CD14-positive monocyte (primary cell): ENCODE results near the gene DHFR2. TPM values are rescaled to one million over a fixed set of nuclear protein-coding genes. Genes with fewer than 3 reads are reported as not detected.

Experiments
- DNase-seq, 3 donors: peaks; one replicate each; pipeline ENCODE4 v3.0.0-alpha.2; 2011 to 2022
- H2AFZ ChIP-seq: 2 replicates; pipeline ENCODE4 v1.6.0; 2012; ENCODE audit warnings: mild to moderate bottlenecking, low read depth, low read length, inconsistent platforms; ENCODE audit not compliant: insufficient read depth, poor library complexity, severe bottlenecking
- H3K27ac ChIP-seq, 2 donors: 1 replicate in 1 of 2; 2 replicates in 1 of 2; pipeline ENCODE4 v1.5.1; 2012 to 2013; ENCODE audit warnings: low read length in 2 of 2, control low read depth in 1 of 2, inconsistent platforms in 1 of 2, low read depth in 1 of 2, mild to moderate bottlenecking in 1 of 2
- H3K27me3 ChIP-seq, 2 donors: one replicate each; pipeline versions ENCODE4 v1.6.0 to v1.6.1; 2011 to 2013; ENCODE audit warnings: low read length in 2 of 2; ENCODE audit not compliant: control insufficient read depth in 2 of 2, insufficient read depth in 2 of 2
- H3K36me3 ChIP-seq, 2 donors: replicated peaks in 1 of 2; 1 replicate in 1 of 2; 2 replicates in 1 of 2; pipeline versions ENCODE4 v1.5.1 to v1.6.1; 2012 to 2013; ENCODE audit warnings: low read length in 2 of 2, control low read depth in 1 of 2, inconsistent platforms in 1 of 2, mild to moderate bottlenecking in 1 of 2; ENCODE audit not compliant: insufficient read depth in 2 of 2, control insufficient read depth in 1 of 2
- H3K4me1 ChIP-seq, 2 donors: 1 replicate in 1 of 2; 2 replicates in 1 of 2; pipeline versions ENCODE4 v1.5.1 to v1.6.1; 2012 to 2013; ENCODE audit warnings: low read length in 2 of 2, control low read depth in 1 of 2, inconsistent platforms in 1 of 2, mild to moderate bottlenecking in 1 of 2, moderate library complexity in 1 of 2; ENCODE audit not compliant: insufficient read depth in 2 of 2, control insufficient read depth in 1 of 2
- H3K4me2 ChIP-seq: replicated peaks from 2 replicates; pipeline ENCODE3; 2012; ENCODE audit warnings: low read length, moderate library complexity, mild to moderate bottlenecking; ENCODE audit not compliant: poor library complexity, severe bottlenecking; ENCODE audit errors: extremely low read depth
- H3K4me3 ChIP-seq, 3 experiments: fragments of 200-600 bp in 1 of 3; sonication (generic) in 1 of 3; replicated peaks in 1 of 3; 1 replicate in 2 of 3; 2 replicates in 1 of 3; pipeline ENCODE4 v1.5.1; 2011 to 2013; ENCODE audit warnings: low read length in 3 of 3, mild to moderate bottlenecking in 3 of 3, control low read depth in 2 of 3, low read depth in 2 of 3, inconsistent platforms in 1 of 3, moderate library complexity in 1 of 3
- H3K79me2 ChIP-seq: 2 replicates; pipeline ENCODE4 v1.6.0; 2012; ENCODE audit warnings: mild to moderate bottlenecking, control low read depth, inconsistent platforms, low read length, moderate library complexity; ENCODE audit not compliant: insufficient read depth
- H3K9ac ChIP-seq: 2 replicates; pipeline ENCODE4 v1.6.0; 2017; ENCODE audit warnings: low read length, mild to moderate bottlenecking; ENCODE audit not compliant: insufficient read depth, poor library complexity, severe bottlenecking
- H3K9me3 ChIP-seq, 2 donors: replicated peaks in 1 of 2; 1 replicate in 1 of 2; 2 replicates in 1 of 2; pipeline versions ENCODE4 v1.5.1 to v1.6.1; 2012 to 2013; ENCODE audit warnings: low read length in 2 of 2, control low read depth in 1 of 2; ENCODE audit not compliant: control insufficient read depth in 1 of 2, insufficient read depth in 1 of 2
- H4K20me1 ChIP-seq: 2 replicates; pipeline ENCODE4 v1.6.0; 2012; ENCODE audit warnings: mild to moderate bottlenecking, low read length, control low read depth, moderate library complexity; ENCODE audit not compliant: insufficient read depth
- H3K27ac Mint-ChIP-seq, 7 donors: one replicate each; pipeline ENCODE4 v1.8.0; 2020; ENCODE audit warnings: mild to moderate bottlenecking in 7 of 7, mixed read lengths in 7 of 7, moderate library complexity in 6 of 7, inconsistent platforms in 2 of 7
- H3K27me3 Mint-ChIP-seq, 3 donors: one replicate each; pipeline ENCODE4 v1.8.0; 2021 to 2022; ENCODE audit warnings: low read depth in 3 of 3, mild to moderate bottlenecking in 3 of 3, mixed read lengths in 3 of 3, moderate library complexity in 3 of 3, inconsistent platforms in 1 of 3
- H3K36me3 Mint-ChIP-seq, 2 donors: one replicate each; pipeline ENCODE4 v1.8.0; 2020; ENCODE audit warnings: mixed read lengths in 2 of 2, inconsistent platforms in 1 of 2, mild to moderate bottlenecking in 1 of 2
- H3K4me1 Mint-ChIP-seq: one replicate; pipeline ENCODE4 v1.8.0; 2020; ENCODE audit warnings: mild to moderate bottlenecking, mixed read lengths
- H3K4me3 Mint-ChIP-seq, 2 donors: one replicate each; pipeline ENCODE4 v1.8.0; 2020; ENCODE audit warnings: mild to moderate bottlenecking in 2 of 2, mixed read lengths in 2 of 2, moderate library complexity in 1 of 2
- H3K9me3 Mint-ChIP-seq, 7 donors: one replicate each; pipeline ENCODE4 v1.8.0; 2020 to 2022; ENCODE audit warnings: mixed read lengths in 7 of 7, mild to moderate bottlenecking in 6 of 7, moderate library complexity in 6 of 7, inconsistent platforms in 2 of 7
- WGBS: methylation state at CpG from one replicate; pipeline ENCODE4 v1.1.5; 2013; ENCODE audit warnings: missing lambda C conversion rate; ENCODE audit not compliant: insufficient coverage; 5-methylcytosine and 5-hydroxymethylcytosine counted together
- intact Hi-C, 2 donors: fragments of 100-400 bp; cut with micrococcal nuclease; formaldehyde crosslinking; loops; one replicate each; pipeline versions ENCODE4 v1.15.0 to v1.15.1; 2023
- polyA plus RNA-seq, 3 donors: library from polyadenylated mRNA; depleted of rRNA in 1 of 3; unstranded in 2 of 3; stranded (reverse) in 1 of 3; fragments of 300-500 nt in 2 of 3; fragments of >200 nt in 1 of 3; fragmentation: Illumina TruSeq in 2 of 3; gene quantifications; 1 replicate in 2 of 3; 2 replicates in 1 of 3; pipeline ENCODE4 v1.2.3, GENCODE V29; 2012 to 2021
- TF ChIP-seq, protein P1 (sequence below): fragments of 200-600 bp; IDR thresholded peaks from one replicate; pipeline ENCODE4 v1.8.0; 2022; ENCODE audit warnings: antibody characterized with exemption, mild to moderate bottlenecking

DHFR2 gene
- polyA plus RNA-seq, 3 donors: 0.35 to 2.8 (median 1.2) TPM

DNA sequence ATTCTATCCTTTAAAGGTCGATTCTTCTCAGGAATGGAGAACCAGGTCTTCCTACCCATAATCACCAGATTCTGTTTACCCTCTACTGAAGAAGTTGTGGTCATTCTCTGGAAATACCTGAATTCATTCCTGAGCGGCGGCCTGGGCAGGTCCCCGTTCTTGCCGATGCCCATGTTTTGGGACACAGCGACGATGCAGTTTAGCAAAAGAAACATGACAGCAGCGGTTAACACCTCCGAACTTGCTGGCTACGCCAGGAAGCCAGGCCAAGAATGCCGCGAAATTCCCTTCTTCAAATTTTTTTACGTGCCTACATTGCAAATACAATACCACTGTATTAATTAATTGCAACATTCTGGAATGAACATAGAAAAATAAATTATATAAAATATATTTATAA lies 1.4 kb downstream of the DHFR2 start:
- Histone ChIP-seq H4K20me1 (no peaks in the 10 kb centered on the region), H3K27me3 (no peaks in the 10 kb centered on the region), H3K4me1 (peaks cover 34 to 39% of the 10 kb centered on the region in 2 donors), H3K36me3 (peaks cover 0 to 9% of the 10 kb centered on the region in 2 donors), H2AFZ (no peak overlapping the region), H3K27ac (no peak overlapping the region), H3K79me2 (peaks cover 28% of the 10 kb centered on the region), H3K9me3 (no peaks in the 10 kb centered on the region), H3K4me3 (no peak overlapping the region), H3K4me2 (no peak overlapping the region), H3K9ac (no peak overlapping the region)
- TF ChIP-seq, protein P1, sequence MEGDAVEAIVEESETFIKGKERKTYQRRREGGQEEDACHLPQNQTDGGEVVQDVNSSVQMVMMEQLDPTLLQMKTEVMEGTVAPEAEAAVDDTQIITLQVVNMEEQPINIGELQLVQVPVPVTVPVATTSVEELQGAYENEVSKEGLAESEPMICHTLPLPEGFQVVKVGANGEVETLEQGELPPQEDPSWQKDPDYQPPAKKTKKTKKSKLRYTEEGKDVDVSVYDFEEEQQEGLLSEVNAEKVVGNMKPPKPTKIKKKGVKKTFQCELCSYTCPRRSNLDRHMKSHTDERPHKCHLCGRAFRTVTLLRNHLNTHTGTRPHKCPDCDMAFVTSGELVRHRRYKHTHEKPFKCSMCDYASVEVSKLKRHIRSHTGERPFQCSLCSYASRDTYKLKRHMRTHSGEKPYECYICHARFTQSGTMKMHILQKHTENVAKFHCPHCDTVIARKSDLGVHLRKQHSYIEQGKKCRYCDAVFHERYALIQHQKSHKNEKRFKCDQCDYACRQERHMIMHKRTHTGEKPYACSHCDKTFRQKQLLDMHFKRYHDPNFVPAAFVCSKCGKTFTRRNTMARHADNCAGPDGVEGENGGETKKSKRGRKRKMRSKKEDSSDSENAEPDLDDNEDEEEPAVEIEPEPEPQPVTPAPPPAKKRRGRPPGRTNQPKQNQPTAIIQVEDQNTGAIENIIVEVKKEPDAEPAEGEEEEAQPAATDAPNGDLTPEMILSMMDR: no peak
- Mint-ChIP-seq H3K27me3 (peaks cover 0 to 1% (median 0%) of the 10 kb centered on the region in 3 donors), H3K27ac (no peak overlapping the region), H3K36me3 (peaks cover 20 to 21% of the 10 kb centered on the region in 2 donors), H3K9me3 (no peaks in the 10 kb centered on the region), H3K4me1 (peaks cover 35% of the 10 kb centered on the region), H3K4me3 (no peak overlapping the region)
- no peak for DNase-seq
- intact Hi-C loops: loop anchor here in 1 of 2 donors (5.0 kb wide), 1 partner anchor 79 kb away; the partner anchor contains the start of gene ARL13B
- WGBS: 100% methylated on average over 7 of the region's 13 CpGs

- Histone ChIP-seq H3K9ac (no peak overlapping the region), H3K4me3 (no peak overlapping the region), H3K79me2 (no peaks in the 10 kb centered on the region), H2AFZ (no peak overlapping the region), H3K4me2 (no peak overlapping the region), H3K9me3 (no peaks in the 10 kb centered on the region), H3K36me3 (no peaks in the 10 kb centered on the region), H3K27me3 (no peaks in the 10 kb centered on the region), H3K27ac (no peak overlapping the region), H3K4me1 (no peaks in the 10 kb centered on the region), H4K20me1 (no peaks in the 10 kb centered on the region)
- TF ChIP-seq, protein P1: no peak
- peaks cover 0 to 3% (median under 1%) of the 10 kb centered on the region in 7 donors for H3K9me3 Mint-ChIP-seq
- no peaks in the 10 kb centered on the region for H3K4me1 Mint-ChIP-seq
- no peak overlapping the region for H3K27ac Mint-ChIP-seq
- no peaks in the 10 kb centered on the region for H3K27me3 Mint-ChIP-seq
- peaks cover 0 to 5% of the 10 kb centered on the region in 2 donors for H3K36me3 Mint-ChIP-seq
- DNase-seq: no peak
- no peak overlapping the region for H3K4me3 Mint-ChIP-seq
- intact Hi-C loops: no loop called here
These were observed 12.2 kb downstream of the DHFR2 start for GRCh38 chr3:94050546-94050945.
